ENCODE results near the gene PCDH15. TPM values are rescaled to one million over a fixed set of nuclear protein-coding genes. Genes with fewer than 3 reads are reported as not detected.
A peak's percentile ranks its signal among the peaks of the same experiment; 100 is the strongest.

Gene PCDH15
- total and polyA plus RNA-seq, 4 donors = 0.03 to 16.9 (median 0.88) TPM

DNA sequence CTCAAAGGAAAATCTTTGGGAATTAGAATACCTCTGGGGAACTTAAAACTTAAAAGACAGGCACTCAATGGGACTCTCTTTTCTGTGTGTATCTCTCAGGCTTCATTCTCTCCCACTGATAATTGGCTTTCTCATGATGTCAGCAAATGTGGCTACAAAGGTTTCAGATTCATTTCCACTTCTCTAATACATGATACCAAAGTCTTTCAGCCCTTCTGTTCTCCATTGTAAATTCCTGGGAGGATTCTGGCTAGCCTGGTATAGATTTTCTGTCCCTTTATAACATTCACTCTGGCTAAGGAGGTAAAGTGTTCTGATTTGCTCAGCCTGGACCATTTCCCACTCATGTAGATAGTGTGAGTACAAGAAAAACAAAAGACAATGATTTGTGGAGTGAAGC lies 606.2 kb downstream of the PCDH15 start:
- TF ChIP-seq, protein P1, sequence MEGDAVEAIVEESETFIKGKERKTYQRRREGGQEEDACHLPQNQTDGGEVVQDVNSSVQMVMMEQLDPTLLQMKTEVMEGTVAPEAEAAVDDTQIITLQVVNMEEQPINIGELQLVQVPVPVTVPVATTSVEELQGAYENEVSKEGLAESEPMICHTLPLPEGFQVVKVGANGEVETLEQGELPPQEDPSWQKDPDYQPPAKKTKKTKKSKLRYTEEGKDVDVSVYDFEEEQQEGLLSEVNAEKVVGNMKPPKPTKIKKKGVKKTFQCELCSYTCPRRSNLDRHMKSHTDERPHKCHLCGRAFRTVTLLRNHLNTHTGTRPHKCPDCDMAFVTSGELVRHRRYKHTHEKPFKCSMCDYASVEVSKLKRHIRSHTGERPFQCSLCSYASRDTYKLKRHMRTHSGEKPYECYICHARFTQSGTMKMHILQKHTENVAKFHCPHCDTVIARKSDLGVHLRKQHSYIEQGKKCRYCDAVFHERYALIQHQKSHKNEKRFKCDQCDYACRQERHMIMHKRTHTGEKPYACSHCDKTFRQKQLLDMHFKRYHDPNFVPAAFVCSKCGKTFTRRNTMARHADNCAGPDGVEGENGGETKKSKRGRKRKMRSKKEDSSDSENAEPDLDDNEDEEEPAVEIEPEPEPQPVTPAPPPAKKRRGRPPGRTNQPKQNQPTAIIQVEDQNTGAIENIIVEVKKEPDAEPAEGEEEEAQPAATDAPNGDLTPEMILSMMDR (IDR thresholded peaks at IDR 0.05; ENCODE audit: control extremely low read depth, extremely low read depth) = no peak
- DNase-seq (peak in 1 of 3 donors; percentile 11), ATAC-seq (ENCODE audit: insufficient read depth, low FRiP score) (no peak)
- Histone ChIP-seq H3K9me3 (ENCODE audit: control insufficient read depth in 4 of 4, insufficient read depth in 3 of 4, low read length in 3 of 4) (no peaks in the 10 kb centered on the region), H3K4me1 (ENCODE audit: control insufficient read depth in 5 of 5, insufficient read depth in 5 of 5, low read length in 5 of 5) (no peaks in the 10 kb centered on the region), H3K27ac (ENCODE audit: low read depth in 1 of 2, low read length in 1 of 2) (no peak overlapping the region), H3K36me3 (ENCODE audit: control insufficient read depth in 4 of 4, insufficient read depth in 4 of 4, low read length in 4 of 4) (no peaks in the 10 kb centered on the region), H3K4me3 (no peak overlapping the region), H3K27me3 (ENCODE audit: control insufficient read depth in 3 of 3, insufficient read depth in 3 of 3, low read length in 2 of 3) (no peaks in the 10 kb centered on the region), H3K9ac (ENCODE audit: insufficient read depth in 1 of 2, low read length in 2 of 2) (no peak overlapping the region)

- DNase-seq (no peak), ATAC-seq (ENCODE audit: insufficient read depth, low FRiP score) (no peak)
- H3K27me3 ChIP-seq (ENCODE audit: control insufficient read depth in 3 of 3, insufficient read depth in 3 of 3, low read length in 2 of 3) = no peaks in the 10 kb centered on the region
- no peak overlapping the region for H3K9ac ChIP-seq (ENCODE audit: insufficient read depth in 1 of 2, low read length in 2 of 2)
- H3K36me3 ChIP-seq (ENCODE audit: control insufficient read depth in 4 of 4, insufficient read depth in 4 of 4, low read length in 4 of 4) = no peaks in the 10 kb centered on the region
- no peaks in the 10 kb centered on the region for H3K4me1 ChIP-seq (ENCODE audit: control insufficient read depth in 5 of 5, insufficient read depth in 5 of 5, low read length in 5 of 5)
- no peak overlapping the region for H3K27ac ChIP-seq (ENCODE audit: low read depth in 1 of 2, low read length in 1 of 2)
- no peaks in the 10 kb centered on the region for H3K9me3 ChIP-seq (ENCODE audit: control insufficient read depth in 4 of 4, insufficient read depth in 3 of 4, low read length in 3 of 4)
- H3K4me3 ChIP-seq = no peak overlapping the region
- TF ChIP-seq, protein P1 (IDR thresholded peaks at IDR 0.05; ENCODE audit: control extremely low read depth, extremely low read depth) = no peak
These were observed 641.1 kb downstream of the PCDH15 start for GRCh38 chr10:54159924-54160323.

DNA sequence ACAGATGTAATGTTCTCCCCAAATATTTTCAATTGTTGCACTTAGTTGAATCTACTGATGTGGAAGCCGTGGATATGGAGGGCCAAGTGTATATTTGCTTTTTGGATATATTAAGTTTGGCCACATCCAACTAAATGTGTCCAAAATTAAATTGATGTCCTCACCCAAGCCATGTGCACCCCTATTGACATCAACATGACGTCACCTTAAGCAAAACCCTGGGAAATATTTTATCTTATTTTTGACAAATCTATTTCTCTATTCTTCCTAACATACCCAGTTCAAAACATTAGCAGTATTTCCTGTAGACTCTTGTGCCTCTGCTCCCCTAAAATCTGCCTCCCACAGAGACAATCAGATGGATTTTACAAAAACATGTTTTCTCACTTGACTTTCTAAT lies 652.5 kb downstream of the PCDH15 start:
- WGBS, 2 donors = 82 to 83% methylated on average over 2 of the region's 2 CpGs
- Histone ChIP-seq H3K9me3 (ENCODE audit: control insufficient read depth in 4 of 4, insufficient read depth in 3 of 4, low read length in 3 of 4) (no peaks in the 10 kb centered on the region), H3K9ac (ENCODE audit: insufficient read depth in 1 of 2, low read length in 2 of 2) (no peak overlapping the region), H3K36me3 (ENCODE audit: control insufficient read depth in 4 of 4, insufficient read depth in 4 of 4, low read length in 4 of 4) (no peaks in the 10 kb centered on the region), H3K27me3 (ENCODE audit: control insufficient read depth in 3 of 3, insufficient read depth in 3 of 3, low read length in 2 of 3) (no peaks in the 10 kb centered on the region), H3K4me3 (no peak overlapping the region), H3K4me1 (ENCODE audit: control insufficient read depth in 5 of 5, insufficient read depth in 5 of 5, low read length in 5 of 5) (no peaks in the 10 kb centered on the region), H3K27ac (ENCODE audit: low read depth in 1 of 2, low read length in 1 of 2) (no peak overlapping the region)
- TF ChIP-seq, protein P1 (IDR thresholded peaks at IDR 0.05; ENCODE audit: control extremely low read depth, extremely low read depth) = no peak
- DNase-seq (no peak), ATAC-seq (ENCODE audit: insufficient read depth, low FRiP score) (no peak)

DNA sequence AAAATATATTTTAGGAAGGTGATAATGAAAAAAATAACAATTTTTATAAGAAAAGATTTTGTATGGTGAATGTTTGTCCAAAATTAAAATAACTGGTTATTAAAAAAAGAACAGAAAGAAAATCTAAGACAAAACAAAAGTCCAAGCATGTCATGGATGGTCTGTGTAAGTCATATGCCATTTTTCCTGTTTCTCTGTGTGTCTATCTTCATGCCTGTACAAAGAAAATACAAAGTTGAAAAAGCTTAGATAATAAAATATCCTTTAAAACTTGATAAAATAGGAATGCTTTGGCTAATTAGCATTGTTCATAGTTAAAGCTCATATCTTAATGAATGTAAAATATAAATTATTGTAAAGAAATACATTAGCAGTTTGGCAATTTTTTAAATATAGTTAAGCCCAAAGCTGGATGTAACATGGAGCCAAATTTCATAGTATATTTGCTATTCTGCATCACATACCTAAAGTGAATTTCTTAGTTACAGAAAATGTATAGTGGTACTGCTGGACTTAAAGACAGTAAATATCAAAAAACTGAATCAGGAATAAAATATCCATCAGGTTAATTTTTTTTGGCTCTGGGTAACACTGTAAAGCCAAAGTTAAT lies 661.1 kb downstream of the PCDH15 start:
- ATAC-seq (ENCODE audit: insufficient read depth, low FRiP score) = no peak
- H3K4me1 ChIP-seq (ENCODE audit: control insufficient read depth in 5 of 5, insufficient read depth in 5 of 5, low read length in 5 of 5) = no peaks in the 10 kb centered on the region
- H3K27me3 ChIP-seq (ENCODE audit: control insufficient read depth in 3 of 3, insufficient read depth in 3 of 3, low read length in 2 of 3) = no peaks in the 10 kb centered on the region
- H3K36me3 ChIP-seq (ENCODE audit: control insufficient read depth in 4 of 4, insufficient read depth in 4 of 4, low read length in 4 of 4) = no peaks in the 10 kb centered on the region
- TF ChIP-seq, protein P1 (IDR thresholded peaks at IDR 0.05; ENCODE audit: control extremely low read depth, extremely low read depth) = no peak
- no peak overlapping the region for H3K4me3 ChIP-seq
- peaks cover 0 to 8% (median 2%) of the 10 kb centered on the region in 4 donors for H3K9me3 ChIP-seq (ENCODE audit: control insufficient read depth in 4 of 4, insufficient read depth in 3 of 4, low read length in 3 of 4)
- H3K27ac ChIP-seq (ENCODE audit: low read depth in 1 of 2, low read length in 1 of 2) = no peak overlapping the region
- DNase-seq = no peak
- H3K9ac ChIP-seq (ENCODE audit: insufficient read depth in 1 of 2, low read length in 2 of 2) = no peak overlapping the region

Measured in lung (tissue), 12 donors.